PC-9 (cell line): ENCODE results near the gene KCND1. TPM values are rescaled to one million over a fixed set of nuclear protein-coding genes. Genes with fewer than 3 reads are reported as not detected.

Experiments
- BruUV-seq: library from RNA; stranded (reverse); fragments of 400-500 nt; replicated peaks from 2 replicates; lab custom pipeline; 2021; lab: Mats Ljungman, UMichigan
- CTCF ChIA-PET: fragments of 300-600 bp; sonication (Branson Sonifier 250); formaldehyde crosslinking; loops from one replicate; lab custom pipeline; 2022; ENCODE audit warnings: antibody characterized with exemption; lab: Charles Lee
- POLR2A ChIA-PET: fragments of 300-600 bp; sonication (Branson Sonifier 250); formaldehyde crosslinking; loops from one replicate; lab custom pipeline; 2022; ENCODE audit warnings: antibody characterized with exemption; ENCODE audit not compliant: unreplicated experiment; lab: Charles Lee
- DNase-seq, 2 experiments: peaks; one replicate each; pipeline versions ENCODE4 v3.0.0 to v3.0.0-alpha.2; 2015 to 2022; ENCODE audit warnings: mixed read lengths in 1 of 2
- H2AFZ ChIP-seq: fragments of 200-600 bp; sonication (generic); 2 replicates; pipeline ENCODE4 v1.8.1; 2017; ENCODE audit warnings: antibody characterized with exemption
- H3F3A ChIP-seq: fragments of 200-600 bp; sonication (generic); 2 replicates; pipeline ENCODE4 v1.8.1; 2017; ENCODE audit warnings: antibody characterized with exemption, mild to moderate bottlenecking, low read depth; ENCODE audit not compliant: insufficient read depth
- H3K27ac ChIP-seq: fragments of 200-600 bp; sonication (generic); 2 replicates; pipeline ENCODE4 v1.6.1; 2016; ENCODE audit warnings: mixed run types
- H3K27me3 ChIP-seq: fragments of 200-600 bp; sonication (generic); 2 replicates; pipeline ENCODE4 v1.6.1; 2016; ENCODE audit warnings: low read depth, mixed run types; ENCODE audit not compliant: insufficient read depth
- H3K36me3 ChIP-seq: fragments of 200-600 bp; sonication (generic); 2 replicates; pipeline ENCODE4 v1.6.1; 2016; ENCODE audit warnings: low read depth, mixed run types
- H3K4me1 ChIP-seq: fragments of 200-600 bp; sonication (generic); replicated peaks from 2 replicates; pipeline ENCODE4 v1.6.1; 2016; ENCODE audit warnings: mixed run types; ENCODE audit not compliant: insufficient read depth
- H3K4me2 ChIP-seq: fragments of 200-600 bp; sonication (generic); 2 replicates; pipeline ENCODE4 v1.6.1; 2017; ENCODE audit warnings: mixed run types
- H3K4me3 ChIP-seq: fragments of 200-600 bp; sonication (generic); 2 replicates; pipeline ENCODE4 v1.6.1; 2016; ENCODE audit warnings: mixed run types
- H3K79me2 ChIP-seq: fragments of 200-600 bp; sonication (generic); 2 replicates; pipeline ENCODE4 v1.6.1; 2017; ENCODE audit warnings: low read depth, mixed run types
- H3K9me2 ChIP-seq: fragments of 200-600 bp; sonication (generic); 2 replicates; pipeline ENCODE4 v1.8.1; 2017; ENCODE audit warnings: mild to moderate bottlenecking; ENCODE audit not compliant: insufficient read depth
- H3K9me3 ChIP-seq: fragments of 200-600 bp; sonication (generic); 2 replicates; pipeline ENCODE4 v1.8.1; 2016; ENCODE audit warnings: low read depth; ENCODE audit not compliant: insufficient read depth
- H4K20me1 ChIP-seq: fragments of 200-600 bp; sonication (generic); 2 replicates; pipeline ENCODE4 v1.8.1; 2017; ENCODE audit not compliant: insufficient read depth
- CTCF ChIP-seq: fragments of 200-600 bp; sonication (generic); conservative IDR thresholded peaks from 2 replicates; pipeline ENCODE4 v1.6.1; 2017; ENCODE audit warnings: mixed run types, antibody characterized with exemption, mild to moderate bottlenecking, moderate library complexity
- EZH2 ChIP-seq: fragments of 200-600 bp; sonication (generic); IDR thresholded peaks from 2 replicates; pipeline ENCODE4 v1.8.0; 2017; ENCODE audit warnings: antibody characterized with exemption, low read depth
- intact Hi-C: fragments of 100-400 bp; cut with micrococcal nuclease; formaldehyde crosslinking; loops from one replicate; pipeline ENCODE4 v1.10.0; 2022; ENCODE audit not compliant: unreplicated experiment
- total RNA-seq: library from RNA; stranded (reverse); gene quantifications from 2 replicates; pipeline ENCODE4 v1.2.3, GENCODE V29; 2021

Gene KCND1
- total RNA-seq, 1 experiment from 2014 or later: 2.2 TPM

- DNase-seq: no peak
- no TSS peak for BruUV-seq
- no peaks in the 10 kb centered on the region for H3K36me3 ChIP-seq
- no peak overlapping the region for H2AFZ ChIP-seq
- no peaks in the 10 kb centered on the region for H3K9me2 ChIP-seq
- H3K79me2 ChIP-seq: no peaks in the 10 kb centered on the region
- ChIA-PET CTCF (no interaction called here), POLR2A (no interaction called here)
- TF ChIP-seq CTCF: peak; percentile 42; the same call in 1 of the 2 replicates
- no peak for TF ChIP-seq EZH2
- H3K4me1 ChIP-seq: no peaks in the 10 kb centered on the region
- H3K27me3 ChIP-seq: no peaks in the 10 kb centered on the region
- H3K4me3 ChIP-seq: no peak overlapping the region
- H4K20me1 ChIP-seq: no peaks in the 10 kb centered on the region
- intact Hi-C loops: no loop called here
- no peak overlapping the region for H3K4me2 ChIP-seq
- H3K9me3 ChIP-seq: no peaks in the 10 kb centered on the region
- H3F3A ChIP-seq: no peaks in the 10 kb centered on the region
- H3K27ac ChIP-seq: no peak overlapping the region
These were observed 848 bp upstream of the KCND1 start for GRCh38 chrX:48972220-48973164.

GRCh38 chrX:48969471-48969870 lies 2.2 kb downstream of the KCND1 start:
- H3K27me3 ChIP-seq: no peaks in the 10 kb centered on the region
- H4K20me1 ChIP-seq: no peaks in the 10 kb centered on the region
- H3F3A ChIP-seq: no peaks in the 10 kb centered on the region
- no peaks in the 10 kb centered on the region for H3K79me2 ChIP-seq
- intact Hi-C loops: no loop called here
- DNase-seq: no peak
- no peaks in the 10 kb centered on the region for H3K4me1 ChIP-seq
- H3K4me3 ChIP-seq: no peak overlapping the region
- BruUV-seq: no TSS peak
- no peaks in the 10 kb centered on the region for H3K9me2 ChIP-seq
- no peak overlapping the region for H3K27ac ChIP-seq
- ChIA-PET POLR2A (no interaction called here), CTCF (no interaction called here)
- no peak overlapping the region for H3K4me2 ChIP-seq
- H3K36me3 ChIP-seq: no peaks in the 10 kb centered on the region
- H3K9me3 ChIP-seq: no peaks in the 10 kb centered on the region
- H2AFZ ChIP-seq: no peak overlapping the region
- TF ChIP-seq EZH2: no peak
- TF ChIP-seq CTCF: no peak

GRCh38 chrX:48968377-48968776 lies 3.3 kb downstream of the KCND1 start:
- TF ChIP-seq EZH2 (no peak), CTCF (no peak)
- no peaks in the 10 kb centered on the region for H3K9me3 ChIP-seq
- BruUV-seq: no TSS peak
- H3K36me3 ChIP-seq: no peaks in the 10 kb centered on the region
- H3K4me1 ChIP-seq: no peaks in the 10 kb centered on the region
- H3K27me3 ChIP-seq: no peaks in the 10 kb centered on the region
- intact Hi-C loops: no loop called here
- H3K9me2 ChIP-seq: no peaks in the 10 kb centered on the region
- no peaks in the 10 kb centered on the region for H3K79me2 ChIP-seq
- CTCF ChIA-PET: no interaction called here
- H2AFZ ChIP-seq: no peak overlapping the region
- H3F3A ChIP-seq: no peaks in the 10 kb centered on the region
- H3K4me3 ChIP-seq: no peak overlapping the region
- no peak overlapping the region for H3K4me2 ChIP-seq
- no peak for DNase-seq
- H4K20me1 ChIP-seq: no peaks in the 10 kb centered on the region
- no peak overlapping the region for H3K27ac ChIP-seq
- POLR2A ChIA-PET: no interaction called here
